ENCODE results near the gene OVCA2.

OVCA2 gene

DNA sequence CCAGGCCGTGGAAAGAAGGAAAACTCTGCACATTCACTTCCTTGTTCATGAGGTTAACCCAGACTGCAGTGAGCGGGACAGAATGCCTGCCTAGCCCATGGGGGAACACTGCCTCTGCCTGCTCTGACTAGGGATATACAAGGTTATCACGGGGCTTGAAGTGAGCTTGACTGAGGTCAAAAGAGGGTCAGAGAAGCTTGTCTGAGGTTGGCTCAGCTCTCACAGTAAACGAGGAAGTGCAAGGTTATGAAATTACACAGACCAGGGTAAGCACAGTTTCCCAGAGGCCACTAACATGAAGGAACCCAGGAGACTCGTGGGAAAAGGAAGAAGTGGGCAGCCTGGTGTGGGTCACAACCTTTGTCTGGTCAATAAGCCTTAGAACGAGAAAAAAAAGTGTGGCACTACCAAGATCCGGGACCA, 41.8 kb downstream of the OVCA2 start:
- no peak overlapping the region for H3K9ac ChIP-seq (ENCODE audit: low read depth, low read length)

GRCh38 chr17:2084036-2084765, 42.4 kb downstream of the OVCA2 start:
- Histone ChIP-seq H3K9me3 (ENCODE audit: insufficient read depth, low read length, severe bottlenecking) (no peaks in the 10 kb centered on the region), H3K4me3 (ENCODE audit: low read depth in 1 of 2, low read length in 2 of 2) (no peak overlapping the region), H3K4me1 (ENCODE audit: insufficient read depth, low read length) (peaks cover 18% of the 10 kb centered on the region), H3K4me2 (ENCODE audit: insufficient read depth, low read length) (no peak overlapping the region), H3K9ac (ENCODE audit: low read depth, low read length) (no peak overlapping the region), H3K36me3 (ENCODE audit: insufficient read depth, low read length) (peaks cover 87% of the 10 kb centered on the region), H4K20me1 (ENCODE audit: insufficient read depth, low read length) (no peaks in the 10 kb centered on the region), H2AFZ (ENCODE audit: low read depth, low read length) (no peak overlapping the region), H3K79me2 (ENCODE audit: insufficient read depth, low read length) (no peaks in the 10 kb centered on the region), H3K27me3 (ENCODE audit: insufficient read depth, low read length, poor library complexity) (no peaks in the 10 kb centered on the region), H3K27ac (ENCODE audit: low read length) (peak overlapping the region; percentile 6; the same call in 1 of the 2 replicates)
- DNase-seq (no peak), ATAC-seq (ENCODE audit: insufficient read depth, low read depth) (no peak)
- TF ChIP-seq, protein P1, sequence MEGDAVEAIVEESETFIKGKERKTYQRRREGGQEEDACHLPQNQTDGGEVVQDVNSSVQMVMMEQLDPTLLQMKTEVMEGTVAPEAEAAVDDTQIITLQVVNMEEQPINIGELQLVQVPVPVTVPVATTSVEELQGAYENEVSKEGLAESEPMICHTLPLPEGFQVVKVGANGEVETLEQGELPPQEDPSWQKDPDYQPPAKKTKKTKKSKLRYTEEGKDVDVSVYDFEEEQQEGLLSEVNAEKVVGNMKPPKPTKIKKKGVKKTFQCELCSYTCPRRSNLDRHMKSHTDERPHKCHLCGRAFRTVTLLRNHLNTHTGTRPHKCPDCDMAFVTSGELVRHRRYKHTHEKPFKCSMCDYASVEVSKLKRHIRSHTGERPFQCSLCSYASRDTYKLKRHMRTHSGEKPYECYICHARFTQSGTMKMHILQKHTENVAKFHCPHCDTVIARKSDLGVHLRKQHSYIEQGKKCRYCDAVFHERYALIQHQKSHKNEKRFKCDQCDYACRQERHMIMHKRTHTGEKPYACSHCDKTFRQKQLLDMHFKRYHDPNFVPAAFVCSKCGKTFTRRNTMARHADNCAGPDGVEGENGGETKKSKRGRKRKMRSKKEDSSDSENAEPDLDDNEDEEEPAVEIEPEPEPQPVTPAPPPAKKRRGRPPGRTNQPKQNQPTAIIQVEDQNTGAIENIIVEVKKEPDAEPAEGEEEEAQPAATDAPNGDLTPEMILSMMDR (IDR thresholded peaks at IDR 0.05; ENCODE audit: borderline replicate concordance, extremely low read depth, low read length, poor library complexity, severe bottlenecking), result no peak
- no peak for TF ChIP-seq EZH2 (IDR thresholded peaks at IDR 0.05; ENCODE audit: borderline replicate concordance, low read depth, low read length, severe bottlenecking)

More for the DNA sequence above, 41.8 kb downstream of the OVCA2 start:
- DNase-seq (no peak), ATAC-seq (ENCODE audit: insufficient read depth, low read depth) (no peak)
- H3K4me2 ChIP-seq (ENCODE audit: insufficient read depth, low read length), result no peak overlapping the region
- H3K4me1 ChIP-seq (ENCODE audit: insufficient read depth, low read length), result peaks cover 13% of the 10 kb centered on the region
- H3K36me3 ChIP-seq (ENCODE audit: insufficient read depth, low read length), result peaks cover 88% of the 10 kb centered on the region
- H2AFZ ChIP-seq (ENCODE audit: low read depth, low read length), result no peak overlapping the region
- no peaks in the 10 kb centered on the region for H3K9me3 ChIP-seq (ENCODE audit: insufficient read depth, low read length, severe bottlenecking)
- TF ChIP-seq EZH2 (IDR thresholded peaks at IDR 0.05; ENCODE audit: borderline replicate concordance, low read depth, low read length, severe bottlenecking), result no peak
- TF ChIP-seq, protein P1 (IDR thresholded peaks at IDR 0.05; ENCODE audit: borderline replicate concordance, extremely low read depth, low read length, poor library complexity, severe bottlenecking), result no peak
- no peak overlapping the region for H3K27ac ChIP-seq (ENCODE audit: low read length)
- no peaks in the 10 kb centered on the region for H3K27me3 ChIP-seq (ENCODE audit: insufficient read depth, low read length, poor library complexity)
- H3K79me2 ChIP-seq (ENCODE audit: insufficient read depth, low read length), result no peaks in the 10 kb centered on the region
- H4K20me1 ChIP-seq (ENCODE audit: insufficient read depth, low read length), result no peaks in the 10 kb centered on the region
- H3K4me3 ChIP-seq (ENCODE audit: low read depth in 1 of 2, low read length in 2 of 2), result no peak overlapping the region

GRCh38 chr17:2084766-2085647, 43.2 kb downstream of the OVCA2 start:
- no peak for TF ChIP-seq EZH2 (IDR thresholded peaks at IDR 0.05; ENCODE audit: borderline replicate concordance, low read depth, low read length, severe bottlenecking)
- TF ChIP-seq, protein P1 (IDR thresholded peaks at IDR 0.05; ENCODE audit: borderline replicate concordance, extremely low read depth, low read length, poor library complexity, severe bottlenecking), result no peak
- DNase-seq (no peak), ATAC-seq (ENCODE audit: insufficient read depth, low read depth) (no peak)
- Histone ChIP-seq H3K79me2 (ENCODE audit: insufficient read depth, low read length) (no peaks in the 10 kb centered on the region), H3K4me3 (ENCODE audit: low read depth in 1 of 2, low read length in 2 of 2) (no peak overlapping the region), H2AFZ (ENCODE audit: low read depth, low read length) (no peak overlapping the region), H3K4me2 (ENCODE audit: insufficient read depth, low read length) (no peak overlapping the region), H3K4me1 (ENCODE audit: insufficient read depth, low read length) (peaks cover 27% of the 10 kb centered on the region), H3K9me3 (ENCODE audit: insufficient read depth, low read length, severe bottlenecking) (no peaks in the 10 kb centered on the region), H3K36me3 (ENCODE audit: insufficient read depth, low read length) (peaks cover 82% of the 10 kb centered on the region), H3K9ac (ENCODE audit: low read depth, low read length) (no peak overlapping the region), H3K27ac (ENCODE audit: low read length) (no peak overlapping the region), H3K27me3 (ENCODE audit: insufficient read depth, low read length, poor library complexity) (no peaks in the 10 kb centered on the region), H4K20me1 (ENCODE audit: insufficient read depth, low read length) (no peaks in the 10 kb centered on the region)

All from DND-41 (cell line).